ENCODE results near the gene MPHOSPH9. TPM values are rescaled to one million over a fixed set of nuclear protein-coding genes. Genes with fewer than 3 reads are reported as not detected.

The MPHOSPH9 gene
- total RNA-seq, 1 experiment from 2014 or later, result 44.9 TPM

GRCh38 chr12:123150744-123151456 is 82.0 kb downstream of the MPHOSPH9 start, which contains the start of gene PITPNM2 (continued):
- TF ChIP-seq CTCF (IDR thresholded peaks at IDR 0.05 in 2 of 3, conservative IDR thresholded peaks at IDR 0.05 in 1 of 3; ENCODE audit: borderline replicate concordance in 1 of 3, insufficient read depth in 1 of 3, low read depth in 2 of 3, low read length in 2 of 3) (no peak), EGR1 (IDR thresholded peaks at IDR 0.05; ENCODE audit: low read depth) (0 out of 2 replicates have a peak, but pooled peaks have one; percentile 43), RAD21 (IDR thresholded peaks at IDR 0.05; ENCODE audit: low read depth) (0 out of 2 replicates have a peak, but pooled peaks have one; percentile 8), POLR2AphosphoS5 (IDR thresholded peaks at IDR 0.05; ENCODE audit: low read depth, low read length) (no peak; the same call in 1 of the 2 replicates), EZH2 (IDR thresholded peaks at IDR 0.05) (no peak)

GRCh38 chr12:123150275-123150743 is 82.6 kb downstream of the MPHOSPH9 start:
- Histone ChIP-seq H3K79me2 (ENCODE audit: insufficient read depth, low read length) (peaks cover 28% of the 10 kb centered on the region), H3K36me3 (ENCODE audit: control insufficient read depth in 1 of 2, insufficient read depth in 2 of 2, low read length in 2 of 2) (peaks cover 0 to 3% of the 10 kb centered on the region in 2 experiments; a peak in 1 of 4 replicates), H3K9me2 (ENCODE audit: insufficient read depth) (no peaks in the 10 kb centered on the region), H3K4me3 (replicated peaks in 1 of 2; ENCODE audit: low read depth in 1 of 2, low read length in 2 of 2) (peak overlapping the region; percentile 64 to 72), H2AFZ (ENCODE audit: low read depth, low read length, poor library complexity, severe bottlenecking) (no peak overlapping the region), H3K9me3 (ENCODE audit: control insufficient read depth in 1 of 2, insufficient read depth in 1 of 2, low read depth in 1 of 2, low read length in 2 of 2) (no peaks in the 10 kb centered on the region), H3K9ac (ENCODE audit: low read length) (peak overlapping the region; percentile 78), H3K27me3 (ENCODE audit: insufficient read depth, low read length) (no peaks in the 10 kb centered on the region), H3K27ac (ENCODE audit: low read depth, low read length) (peak overlapping the region; percentile 66; the same call in 1 of the 2 replicates), H4K20me1 (ENCODE audit: insufficient read depth) (no peaks in the 10 kb centered on the region), H3K4me2 (ENCODE audit: low read length) (peak overlapping the region; percentile 84), H3K4me1 (ENCODE audit: control insufficient read depth in 1 of 2, insufficient read depth in 2 of 2, low read length in 2 of 2) (peaks cover 8 to 25% of the 10 kb centered on the region in 2 experiments; a peak in 3 of 4 replicates)
- ChIA-PET CTCF (interaction anchor here (0.6 kb wide), 1 partner anchor 83 kb away, joined by 3 read pairs; the partner anchor contains the start of genes MPHOSPH9 and MTRFR), RAD21 (ENCODE audit: low non-redundant PET in 1 of 2, low total read pairs in 2 of 2, uncharacterized antibody in 2 of 2, unreplicated experiment in 2 of 2) (interaction anchor here in 1 of 2 experiments (0.6 kb wide), 1 partner anchor 31 kb away, joined by 4 read pairs; no protein-coding TSS in a partner anchor), POLR2A (no interaction called here)
- BruUV-seq (replicated peaks), result no TSS peak
- DNase-seq (ENCODE audit: low read depth, low spot score), result no peak
- TF ChIP-seq ZFX (IDR thresholded peaks at IDR 0.05) (peak; percentile 45; the same call in 1 of the 2 replicates), RAD21 (IDR thresholded peaks at IDR 0.05; ENCODE audit: low read depth) (no peak), MAX (IDR thresholded peaks at IDR 0.05) (no peak), ELF1 (IDR thresholded peaks at IDR 0.05; ENCODE audit: borderline replicate concordance, low read depth) (no peak)
- ATAC-seq, result peak; percentile 62
- intact Hi-C loops (cut with micrococcal nuclease), result no loop called here

Measured in HCT116 (cell line).